K562 (cell line): ENCODE results near the gene DLGAP1. TPM values are rescaled to one million over a fixed set of nuclear protein-coding genes. Genes with fewer than 3 reads are reported as not detected.

Source experiments
- BACH1 ChIP-seq: fragments of 200-800 bp; sonication (Bioruptor generic); IDR thresholded peaks from 2 replicates; pipeline ENCODE4 v1.6.1; 2016; ENCODE audit warnings: missing genetic modification characterization, missing compliant biosample characterization
- C11orf30 ChIP-seq: fragments of 450-650 bp; IDR thresholded peaks from 2 replicates; pipeline ENCODE4 v1.6.1; 2016; ENCODE audit warnings: low read depth, mild to moderate bottlenecking
- CBFA2T3 ChIP-seq: fragments of 450-650 bp; IDR thresholded peaks from 2 replicates; pipeline ENCODE4 v1.6.1; 2017
- CEBPG ChIP-seq, 3 experiments: fragments of 200-800 bp in 1 of 3; sonication (Bioruptor generic) in 1 of 3; sonication (generic) in 1 of 3; formaldehyde crosslinking in 1 of 3; IDR thresholded peaks in 2 of 3; conservative IDR thresholded peaks in 1 of 3; 2 replicates each; pipeline versions ENCODE4 v1.6.1 to v1.8.0; 2016 to 2022; ENCODE audit warnings: missing compliant biosample characterization in 2 of 3, missing genetic modification characterization in 2 of 3, mild to moderate bottlenecking in 1 of 3, missing genetic modification reagents in 1 of 3
- ERF ChIP-seq: fragments of 450-650 bp; formaldehyde crosslinking; IDR thresholded peaks from 2 replicates; pipeline ENCODE4 v1.4.0; 2020; ENCODE audit warnings: mild to moderate bottlenecking, mixed read lengths
- MYC ChIP-seq, 2 experiments: fragments of 250-450 bp in 1 of 2; sonication (Bioruptor Pico) in 1 of 2; IDR thresholded peaks; 2 replicates each; pipeline versions ENCODE4 v1.5.1 to v1.6.1; 2012 to 2021; ENCODE audit warnings: low read depth in 2 of 2, borderline replicate concordance in 1 of 2, improper control_type of control experiment in 1 of 2, low read length in 1 of 2, mild to moderate bottlenecking in 1 of 2, moderate library complexity in 1 of 2
- PML ChIP-seq: IDR thresholded peaks from 2 replicates; pipeline ENCODE4 v1.6.1; 2012; ENCODE audit warnings: low read length, inconsistent platforms
- POLR2G ChIP-seq: fragments of 200-400 bp; formaldehyde crosslinking; IDR thresholded peaks from 2 replicates; pipeline ENCODE4 v1.6.1; 2017; ENCODE audit warnings: low read depth, mild to moderate bottlenecking, antibody characterized with exemption, low read length, moderate library complexity
- TEAD2 ChIP-seq: fragments of 450-650 bp; IDR thresholded peaks from 2 replicates; pipeline ENCODE4 v1.6.1; 2016; ENCODE audit warnings: missing genetic modification characterization, control low read depth, missing compliant biosample characterization
- ZNF174 ChIP-seq: fragments of 250-450 bp; sonication (Bioruptor Pico); IDR thresholded peaks from 2 replicates; pipeline ENCODE4 v1.4.0; 2020; ENCODE audit warnings: mild to moderate bottlenecking
- polyA plus RNA-seq, 8 experiments: library from polyadenylated mRNA; depleted of rRNA in 4 of 8; stranded (reverse) in 5 of 8; unstranded in 3 of 8; fragments of >200 nt; fragmentation: Nextera tagmentation in 2 of 8; fragmentation: Illumina TruSeq in 1 of 8; extraction: Ambion mirVana in 2 of 8; extraction: Trizol in 1 of 8; gene quantifications; 2 replicates each; pipeline versions ENCODE4 v1.2.1 to v1.2.3, GENCODE V29; 2011 to 2014; ENCODE audit warnings: inconsistent platforms in 1 of 8, missing spikeins in 1 of 8
- total RNA-seq, 7 experiments: library from RNA; depleted of rRNA in 6 of 7; stranded (reverse); fragments of >200 nt in 6 of 7; fragmentation: Illumina TruSeq in 2 of 7; extraction: Trizol in 2 of 7; gene quantifications; 2 replicates each; pipeline versions ENCODE4 v1.2.1 to v1.2.3, GENCODE V29; 2011 to 2021; ENCODE audit warnings: low replicate concordance in 1 of 7
- TF ChIP-seq, protein P1 (sequence below), 2 experiments: fragments of 450-650 bp; IDR thresholded peaks; 2 replicates each; pipeline ENCODE4 v1.6.1; 2016
- TF ChIP-seq, protein P2 (sequence below): sonication (generic); formaldehyde crosslinking; IDR thresholded peaks from 2 replicates; pipeline ENCODE4 v1.9.0; 2022; ENCODE audit warnings: mild to moderate bottlenecking, missing genetic modification reagents
- TF ChIP-seq, protein P3 (sequence below): fragments of 250-450 bp; sonication (Bioruptor Pico); IDR thresholded peaks from 2 replicates; pipeline ENCODE4 v1.5.0; 2021
- TF ChIP-seq, protein P4 (sequence below): fragments of 250-450 bp; sonication (Bioruptor Pico); IDR thresholded peaks from 2 replicates; pipeline ENCODE4 v1.4.0; 2020; ENCODE audit warnings: mild to moderate bottlenecking

The DLGAP1 gene
- total and polyA plus RNA-seq, 9 of the 15 experiments (the other 6 are each of a cell fraction or from before 2014, with no cell fraction given): 0.04 to 0.22 (median 0.08) TPM

DNA sequence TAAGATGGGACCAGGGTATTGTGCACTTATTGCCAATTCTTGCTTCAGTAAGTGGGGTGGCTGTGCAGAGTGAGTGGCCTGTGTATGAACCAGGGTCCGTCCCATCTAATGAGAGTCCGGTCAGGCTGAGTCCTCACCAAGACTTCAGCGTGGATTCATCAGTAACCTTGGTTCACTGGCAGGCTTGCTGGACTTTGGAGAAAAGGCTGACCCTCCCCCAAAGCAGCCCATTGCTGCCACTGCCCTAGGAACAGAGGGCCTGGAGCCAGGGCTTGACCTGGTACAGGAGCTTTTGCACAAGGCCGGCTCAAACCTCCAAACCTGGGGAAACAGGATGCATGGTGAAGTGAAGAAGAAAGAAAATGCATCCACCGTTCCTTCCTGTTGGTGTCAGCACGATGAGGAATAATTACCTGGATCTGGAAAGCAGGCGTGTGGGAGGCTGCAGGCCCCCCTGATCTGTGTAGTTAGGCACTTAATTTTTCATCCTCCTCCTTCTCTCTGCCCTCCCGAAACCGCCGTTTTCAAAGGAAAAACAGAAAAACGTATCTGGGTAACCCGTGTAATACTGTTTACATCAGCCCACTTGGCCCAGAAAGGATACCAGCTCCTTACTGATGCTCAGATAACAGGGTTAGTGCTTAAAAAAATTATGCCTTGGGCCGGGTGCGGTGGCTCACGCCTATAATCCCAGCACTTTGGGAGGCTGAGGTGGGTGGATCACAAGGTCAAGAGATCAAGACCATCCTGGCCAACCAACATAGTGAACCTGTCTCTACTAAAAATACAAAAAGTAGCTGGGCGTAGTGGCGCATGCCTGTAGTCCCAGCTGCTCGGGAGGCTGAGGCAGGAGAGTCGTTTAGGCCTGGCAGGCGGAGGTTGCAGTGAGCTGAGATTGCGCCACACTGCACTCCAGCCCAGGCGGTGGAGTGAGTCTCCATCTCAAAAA is 857.4 kb downstream of the DLGAP1 start (continued):
- TF ChIP-seq, protein P1, sequence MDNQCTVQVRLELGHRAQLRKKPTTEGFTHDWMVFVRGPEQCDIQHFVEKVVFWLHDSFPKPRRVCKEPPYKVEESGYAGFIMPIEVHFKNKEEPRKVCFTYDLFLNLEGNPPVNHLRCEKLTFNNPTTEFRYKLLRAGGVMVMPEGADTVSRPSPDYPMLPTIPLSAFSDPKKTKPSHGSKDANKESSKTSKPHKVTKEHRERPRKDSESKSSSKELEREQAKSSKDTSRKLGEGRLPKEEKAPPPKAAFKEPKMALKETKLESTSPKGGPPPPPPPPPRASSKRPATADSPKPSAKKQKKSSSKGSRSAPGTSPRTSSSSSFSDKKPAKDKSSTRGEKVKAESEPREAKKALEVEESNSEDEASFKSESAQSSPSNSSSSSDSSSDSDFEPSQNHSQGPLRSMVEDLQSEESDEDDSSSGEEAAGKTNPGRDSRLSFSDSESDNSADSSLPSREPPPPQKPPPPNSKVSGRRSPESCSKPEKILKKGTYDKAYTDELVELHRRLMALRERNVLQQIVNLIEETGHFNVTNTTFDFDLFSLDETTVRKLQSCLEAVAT (IDR thresholded peaks at IDR 0.05): no peak
- TF ChIP-seq C11orf30 (no peak), ZNF174 (CRISPR knock-in tag) (no peak), MYC (IDR thresholded peaks at IDR 0.05; ENCODE audit: low read depth, low read length) (no peak), MYC (CRISPR knock-in tag; IDR thresholded peaks at IDR 0.05; ENCODE audit: borderline replicate concordance, low read depth) (peak; percentile 65; the same call in 1 of the 2 replicates), TEAD2 (tag) (0 out of 2 replicates have a peak, but pooled peaks have one; percentile 20), PML (no peak), ERF (0 out of 2 replicates have a peak, but pooled peaks have one; percentile 46), CEBPG (CRISPR knock-in tag; IDR thresholded peaks at IDR 0.05) (peak; percentile 62; the same call in 1 of the 2 replicates), CEBPG (tag; conservative IDR thresholded peaks at IDR 0.05 in 1 of 2, IDR thresholded peaks at IDR 0.05 in 1 of 2) (peak in 1 of 2 experiments; percentile 87; a peak in 2 of 4 replicates), CBFA2T3 (no peak), BACH1 (tag) (peak; percentile 70), POLR2G (peak; percentile 31; the same call in 1 of the 2 replicates)
- TF ChIP-seq, protein P2, sequence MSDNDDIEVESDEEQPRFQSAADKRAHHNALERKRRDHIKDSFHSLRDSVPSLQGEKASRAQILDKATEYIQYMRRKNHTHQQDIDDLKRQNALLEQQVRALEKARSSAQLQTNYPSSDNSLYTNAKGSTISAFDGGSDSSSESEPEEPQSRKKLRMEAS (CRISPR knock-in tag): 0 out of 2 replicates have a peak, but pooled peaks have one; percentile 10
- TF ChIP-seq, protein P3, sequence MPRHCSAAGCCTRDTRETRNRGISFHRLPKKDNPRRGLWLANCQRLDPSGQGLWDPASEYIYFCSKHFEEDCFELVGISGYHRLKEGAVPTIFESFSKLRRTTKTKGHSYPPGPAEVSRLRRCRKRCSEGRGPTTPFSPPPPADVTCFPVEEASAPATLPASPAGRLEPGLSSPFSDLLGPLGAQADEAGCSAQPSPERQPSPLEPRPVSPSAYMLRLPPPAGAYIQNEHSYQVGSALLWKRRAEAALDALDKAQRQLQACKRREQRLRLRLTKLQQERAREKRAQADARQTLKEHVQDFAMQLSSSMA: peak; percentile 75
- TF ChIP-seq, protein P4, sequence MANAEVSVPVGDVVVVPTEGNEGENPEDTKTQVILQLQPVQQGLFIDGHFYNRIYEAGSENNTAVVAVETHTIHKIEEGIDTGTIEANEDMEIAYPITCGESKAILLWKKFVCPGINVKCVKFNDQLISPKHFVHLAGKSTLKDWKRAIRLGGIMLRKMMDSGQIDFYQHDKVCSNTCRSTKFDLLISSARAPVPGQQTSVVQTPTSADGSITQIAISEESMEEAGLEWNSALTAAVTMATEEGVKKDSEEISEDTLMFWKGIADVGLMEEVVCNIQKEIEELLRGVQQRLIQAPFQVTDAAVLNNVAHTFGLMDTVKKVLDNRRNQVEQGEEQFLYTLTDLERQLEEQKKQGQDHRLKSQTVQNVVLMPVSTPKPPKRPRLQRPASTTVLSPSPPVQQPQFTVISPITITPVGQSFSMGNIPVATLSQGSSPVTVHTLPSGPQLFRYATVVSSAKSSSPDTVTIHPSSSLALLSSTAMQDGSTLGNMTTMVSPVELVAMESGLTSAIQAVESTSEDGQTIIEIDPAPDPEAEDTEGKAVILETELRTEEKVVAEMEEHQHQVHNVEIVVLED: 0 out of 2 replicates have a peak, but pooled peaks have one; percentile 0
